ENCODE data around the gene XK.
A peak's percentile ranks its signal among the peaks of the same experiment; 100 is the strongest.

XK gene

GRCh38 chrX:37692918-37693317, 7.3 kb downstream of the XK start:
- no peak overlapping the region for H3K4me3 ChIP-seq (replicated peaks; ENCODE audit: low read depth, low read length)
- TF ChIP-seq CTCF (IDR thresholded peaks at IDR 0.05; ENCODE audit: low read length, missing control alignments), result no peak
- DNase-seq (ENCODE audit: low read depth), result no peak

- H3K4me3 ChIP-seq (replicated peaks; ENCODE audit: low read depth, low read length), result no peak overlapping the region
- no peak for TF ChIP-seq CTCF (IDR thresholded peaks at IDR 0.05; ENCODE audit: low read length, missing control alignments)
- no peak for DNase-seq (ENCODE audit: low read depth)
Observed at GRCh38 chrX:37697169-37697760, 11.7 kb downstream of the XK start.

- DNase-seq (ENCODE audit: low read depth), result no peak
- H3K4me3 ChIP-seq (replicated peaks; ENCODE audit: low read depth, low read length), result no peak overlapping the region
- no peak for TF ChIP-seq CTCF (IDR thresholded peaks at IDR 0.05; ENCODE audit: low read length, missing control alignments)
Observed at GRCh38 chrX:37701588-37701987, 16.0 kb downstream of the XK start.

GRCh38 chrX:37711991-37712390, 26.4 kb downstream of the XK start:
- no peak overlapping the region for H3K4me3 ChIP-seq (replicated peaks; ENCODE audit: low read depth, low read length)
- DNase-seq (ENCODE audit: low read depth), result no peak
- no peak for TF ChIP-seq CTCF (IDR thresholded peaks at IDR 0.05; ENCODE audit: low read length, missing control alignments)

GRCh38 chrX:37712458-37712857, 26.9 kb downstream of the XK start:
- H3K4me3 ChIP-seq (replicated peaks; ENCODE audit: low read depth, low read length), result no peak overlapping the region
- no peak for TF ChIP-seq CTCF (IDR thresholded peaks at IDR 0.05; ENCODE audit: low read length, missing control alignments)
- DNase-seq (ENCODE audit: low read depth), result peak; percentile 48

- no peak for TF ChIP-seq CTCF (IDR thresholded peaks at IDR 0.05; ENCODE audit: low read length, missing control alignments)
- no peak overlapping the region for H3K4me3 ChIP-seq (replicated peaks; ENCODE audit: low read depth, low read length)
- DNase-seq (ENCODE audit: low read depth), result no peak
Observed at GRCh38 chrX:37714479-37714878, 28.9 kb downstream of the XK start.

GRCh38 chrX:37716602-37717001, 31.0 kb downstream of the XK start:
- no peak for DNase-seq (ENCODE audit: low read depth)
- no peak for TF ChIP-seq CTCF (IDR thresholded peaks at IDR 0.05; ENCODE audit: low read length, missing control alignments)

More at GRCh38 chrX:37716602-37717001, 31.0 kb downstream of the XK start:
- H3K4me3 ChIP-seq (replicated peaks; ENCODE audit: low read depth, low read length), result no peak overlapping the region
